ENCODE results near the gene PRKG1.

DNA sequence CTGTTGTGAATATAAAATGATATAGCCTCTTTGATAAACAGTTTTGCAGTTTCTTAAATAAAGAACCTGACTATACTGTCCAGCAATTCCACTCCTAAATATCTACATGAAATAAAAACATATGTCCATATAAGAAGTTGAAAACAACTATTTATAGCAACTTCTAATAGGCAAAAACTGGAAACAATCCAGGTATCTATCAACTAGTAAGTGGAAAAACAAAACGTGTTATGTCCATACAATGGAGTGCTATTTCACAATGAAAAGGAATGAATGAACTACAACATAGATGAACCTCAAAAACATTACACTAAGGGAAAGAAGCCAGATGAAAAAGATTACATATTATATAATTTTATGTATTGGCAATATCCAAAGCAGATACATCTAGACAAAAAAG lies 356.2 kb downstream of the PRKG1 start:
- no peak for TF ChIP-seq POLR2A (IDR thresholded peaks at IDR 0.05)
- no peak for TF ChIP-seq CTCF (IDR thresholded peaks at IDR 0.05)

Data from Peyer's patch (tissue), 4 donors.